GM18867 (cell line): Measurements from ENCODE around the gene FNBP1.

Source experiments
- ATAC-seq: cut with Tn5 transposase; IDR thresholded peaks from one replicate; pipeline ENCODE4 v1.9.1; 2021; ENCODE audit warnings: mild to moderate bottlenecking, moderate library complexity; ENCODE audit not compliant: unreplicated experiment

The FNBP1 gene

DNA sequence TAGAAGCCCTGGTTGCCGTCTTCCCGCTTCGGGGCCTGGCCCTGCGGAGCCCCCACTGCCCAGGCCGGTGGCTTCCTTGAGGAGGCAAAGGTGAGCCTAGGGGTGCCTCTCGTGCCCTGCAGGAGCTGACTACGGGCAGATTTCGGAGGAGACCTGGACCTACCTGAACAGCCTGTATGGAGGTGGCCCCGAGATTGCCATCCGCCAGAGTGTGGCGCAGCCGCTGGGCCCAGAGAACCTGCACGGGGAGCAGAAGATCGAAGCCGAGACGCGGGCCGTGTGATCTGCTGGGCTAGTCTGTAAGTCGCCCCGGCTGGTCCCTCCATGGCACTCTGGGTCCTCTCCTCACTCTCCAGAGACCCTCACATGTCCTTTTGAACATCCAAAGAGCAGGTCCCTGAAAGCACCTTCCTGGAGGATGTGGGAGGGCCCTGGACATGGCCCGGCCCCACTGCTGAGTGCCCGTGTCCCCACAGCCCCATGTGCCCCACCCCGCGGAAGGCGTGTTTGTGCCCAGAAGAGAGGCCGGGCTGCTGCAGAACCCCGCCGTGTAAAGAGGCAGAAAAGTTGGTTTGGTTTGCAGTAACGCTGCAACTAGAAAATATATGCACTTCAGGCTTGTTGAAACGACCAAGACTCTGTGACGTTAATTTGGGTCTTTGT, 162.9 kb downstream of the FNBP1 start:
- no peak for ATAC-seq

DNA sequence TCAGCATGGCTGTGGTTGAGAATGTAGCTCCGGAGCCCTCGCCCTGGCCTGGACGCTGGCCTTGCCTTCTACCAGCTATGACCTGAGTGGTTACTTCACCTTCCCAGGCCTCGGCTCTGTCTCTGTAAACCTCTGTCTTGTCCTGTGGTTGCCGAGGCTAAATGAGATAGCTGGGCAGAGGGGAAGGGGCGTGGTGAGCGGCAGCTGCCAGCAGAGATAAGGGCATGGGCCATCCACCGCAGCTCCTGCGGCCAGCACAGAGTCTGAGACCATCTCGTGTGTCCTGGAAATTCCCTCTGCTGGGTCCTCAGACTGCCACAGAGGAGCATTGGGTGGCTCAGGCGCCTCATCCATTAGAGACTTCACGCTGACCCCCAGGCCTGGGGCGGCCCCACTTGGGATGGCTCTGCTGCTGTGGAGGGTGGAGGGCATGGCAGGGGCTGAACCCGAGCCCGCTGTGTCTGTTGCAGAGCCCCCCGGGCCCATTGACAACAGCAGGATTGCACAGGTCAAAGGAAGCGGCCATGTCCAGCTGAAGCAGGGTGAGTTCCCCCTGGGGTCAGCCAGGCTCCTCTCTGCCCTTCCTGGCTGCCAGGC, 163.8 kb downstream of the FNBP1 start:
- no peak for ATAC-seq

GRCh38 chr9:129878291-129878690, 164.7 kb downstream of the FNBP1 start:
- ATAC-seq = no peak

DNA sequence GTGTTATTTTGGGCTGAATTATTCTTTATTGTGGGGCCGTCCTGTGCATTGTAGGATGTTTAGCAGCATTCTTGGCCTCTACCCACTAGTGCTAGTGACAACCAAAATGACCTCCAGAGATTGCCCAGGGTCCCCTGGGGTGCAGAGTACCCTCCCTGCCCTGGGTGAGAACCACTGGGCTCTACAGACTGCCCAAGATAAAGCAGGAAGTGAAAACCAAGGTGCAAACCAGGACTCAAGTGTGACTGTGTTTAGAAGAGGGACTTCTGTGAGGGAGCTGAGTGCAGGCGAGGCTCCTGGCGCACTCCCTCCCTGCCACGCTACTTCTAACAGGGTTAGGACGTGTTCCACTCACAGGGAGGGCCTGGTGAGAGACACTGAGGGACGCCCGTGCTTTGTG, 166.2 kb downstream of the FNBP1 start:
- ATAC-seq = no peak

DNA sequence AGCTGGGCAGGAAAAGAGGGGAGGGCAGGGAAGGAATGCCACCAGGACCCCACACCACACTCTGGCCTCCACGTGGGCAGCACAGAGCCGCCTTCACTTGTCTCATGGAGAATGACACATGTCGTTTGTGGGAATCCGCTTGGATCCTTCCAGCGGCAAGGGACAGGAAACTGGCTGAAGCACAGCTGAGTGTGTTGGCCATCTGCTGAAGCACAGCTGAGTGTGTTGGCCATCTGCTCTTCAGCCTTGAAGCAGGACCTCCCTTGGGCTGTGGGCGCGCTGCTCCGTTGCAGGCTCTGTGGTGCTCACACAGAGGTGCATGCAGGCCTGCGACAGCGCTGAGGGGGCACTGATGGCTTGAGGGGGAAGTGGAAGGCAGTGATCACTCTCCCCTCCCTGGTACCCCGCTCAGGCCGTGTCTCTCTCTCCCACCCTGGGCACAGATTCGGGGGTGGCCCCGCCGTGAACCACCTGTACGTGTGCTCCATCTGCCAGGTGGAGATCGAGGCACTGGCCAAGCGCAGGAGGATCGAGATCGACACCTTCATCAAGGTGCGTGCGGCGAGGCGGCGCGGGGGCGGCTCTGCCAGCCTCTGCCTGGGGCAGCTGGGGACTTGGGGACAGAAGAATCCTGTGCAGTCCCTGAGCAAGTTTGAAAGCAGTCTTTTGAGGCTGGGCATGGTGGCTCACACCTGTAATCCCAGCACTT, 167.1 kb downstream of the FNBP1 start:
- ATAC-seq = no peak

GRCh38 chr9:129875181-129875611, 167.8 kb downstream of the FNBP1 start:
- no peak for ATAC-seq

- no peak for ATAC-seq
These were observed 168.5 kb downstream of the FNBP1 start for GRCh38 chr9:129874261-129875101.

- ATAC-seq = no peak
These were observed 169.3 kb downstream of the FNBP1 start for GRCh38 chr9:129873563-129874190.

- no peak for ATAC-seq
These were observed 171.9 kb downstream of the FNBP1 start for GRCh38 chr9:129871046-129871445.

DNA sequence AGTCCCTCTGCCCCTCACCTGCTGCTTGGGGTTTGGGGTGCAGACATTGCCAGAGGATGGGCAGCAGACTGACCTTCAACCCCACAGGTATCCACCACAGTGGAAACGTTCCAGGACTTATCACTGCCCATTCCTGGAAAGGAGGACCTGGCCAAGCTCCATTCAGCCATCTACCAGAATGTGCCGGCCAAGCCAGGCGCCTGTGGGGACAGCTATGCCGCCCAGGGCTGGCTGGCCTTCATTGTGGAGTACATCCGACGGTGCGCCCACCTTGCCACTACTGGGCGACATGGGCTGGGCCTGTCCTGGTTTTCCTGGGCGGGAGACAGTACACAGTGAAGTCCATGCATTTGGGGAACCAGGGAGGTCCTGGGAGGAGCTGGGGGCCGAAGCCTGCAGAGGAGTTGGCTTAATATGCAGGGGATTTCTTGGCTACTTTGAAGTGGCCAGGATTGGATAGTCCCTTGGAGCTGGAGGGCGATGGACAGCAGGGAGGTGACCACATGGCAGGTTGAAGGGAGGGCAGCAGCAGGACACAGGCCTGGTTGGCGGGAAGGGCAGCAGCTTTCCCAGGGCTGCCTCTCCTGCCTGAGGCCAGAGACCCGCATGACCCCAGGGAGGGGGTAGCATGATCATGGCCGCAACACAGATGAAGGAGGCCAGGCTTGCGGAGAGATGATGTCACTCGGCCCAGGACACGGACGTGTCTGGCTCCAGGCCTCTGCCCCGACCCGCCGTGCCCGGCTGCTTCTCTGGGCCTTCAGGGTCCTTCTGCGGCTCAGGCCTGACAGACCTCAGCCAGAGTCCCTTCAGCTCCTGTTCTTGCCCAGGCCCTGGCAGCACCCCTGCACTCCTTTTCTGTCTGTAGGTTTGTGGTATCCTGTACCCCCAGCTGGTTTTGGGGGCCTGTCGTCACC, 173.1 kb downstream of the FNBP1 start:
- no peak for ATAC-seq

GRCh38 chr9:129868872-129869486, 174.0 kb downstream of the FNBP1 start:
- no peak for ATAC-seq

- no peak for ATAC-seq
These were observed 174.7 kb downstream of the FNBP1 start for GRCh38 chr9:129868023-129868871.

DNA sequence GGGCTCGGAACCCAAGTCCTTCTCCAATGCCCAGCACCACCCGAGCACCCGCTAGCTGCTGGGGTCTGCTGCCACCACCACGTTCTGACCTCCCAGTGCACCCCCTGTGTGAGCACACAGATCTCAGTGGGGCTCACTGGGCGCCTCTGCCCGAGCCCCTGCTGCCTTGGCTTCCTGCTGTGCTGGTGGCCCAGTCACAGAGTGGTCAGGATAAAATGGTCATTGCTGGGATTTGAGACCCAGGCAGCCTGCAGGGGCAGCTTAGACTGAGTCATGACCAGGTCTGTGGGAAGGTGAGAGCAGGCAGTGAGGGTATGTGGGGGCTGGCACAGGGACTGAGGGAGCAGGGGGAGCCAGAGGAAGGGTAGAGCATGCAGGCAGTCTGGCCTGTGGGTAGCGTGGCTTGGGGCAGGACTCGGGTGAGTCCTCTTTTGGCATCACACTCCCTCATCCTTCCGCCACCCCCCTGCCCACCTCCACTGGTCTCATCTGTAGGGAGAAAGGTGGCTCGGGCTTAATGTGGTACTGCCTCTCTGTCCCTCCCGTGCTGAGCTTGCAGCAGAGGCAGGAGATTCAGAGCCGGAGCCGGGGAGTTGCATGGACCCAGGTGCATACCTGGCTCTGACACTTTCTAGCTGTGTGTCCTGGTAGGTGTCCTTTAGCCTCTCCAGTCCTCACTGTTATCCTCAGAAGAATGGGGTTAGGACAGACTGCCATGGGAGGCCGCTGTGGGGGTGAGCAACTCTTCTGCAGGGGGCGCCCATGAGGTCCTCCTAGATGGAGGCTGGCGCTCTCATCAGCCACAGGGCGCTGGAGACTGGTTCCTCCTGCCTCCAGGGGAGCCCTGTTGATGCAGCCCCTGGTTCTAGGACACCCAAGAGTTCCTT, 175.6 kb downstream of the FNBP1 start:
- ATAC-seq = no peak

GRCh38 chr9:129866394-129867135, 176.4 kb downstream of the FNBP1 start:
- ATAC-seq = no peak

DNA sequence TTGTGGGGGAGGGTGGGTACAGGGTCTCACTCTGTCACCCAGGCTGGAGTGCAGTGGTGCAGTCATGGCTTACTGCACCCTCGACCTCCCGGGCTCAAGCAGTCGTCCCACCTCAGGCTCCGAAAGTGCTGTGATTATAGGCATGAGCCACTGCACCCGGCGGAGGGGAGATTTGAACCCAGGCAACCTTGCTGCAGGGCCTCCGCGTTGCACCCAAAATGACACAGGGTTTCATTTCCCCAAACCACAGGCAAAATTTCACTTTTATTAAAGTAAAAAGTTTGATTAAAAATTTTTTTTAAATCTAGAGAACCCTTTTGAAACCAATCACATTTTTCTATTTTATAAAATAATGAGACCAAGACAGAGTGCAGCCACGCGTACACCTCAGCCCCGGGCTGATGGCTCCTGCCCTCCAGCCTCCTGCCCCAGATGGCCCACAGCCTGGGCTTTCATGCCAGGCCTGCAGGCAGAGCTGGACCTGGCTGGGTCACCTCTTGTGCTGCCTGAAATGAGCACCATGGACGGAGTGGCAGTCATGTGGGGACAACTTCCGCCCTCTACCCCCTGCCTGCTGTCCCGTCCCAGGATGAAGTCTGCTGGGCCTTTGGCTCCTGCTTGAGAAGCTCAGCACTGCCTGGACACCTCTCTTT, 177.2 kb downstream of the FNBP1 start:
- no peak for ATAC-seq

DNA sequence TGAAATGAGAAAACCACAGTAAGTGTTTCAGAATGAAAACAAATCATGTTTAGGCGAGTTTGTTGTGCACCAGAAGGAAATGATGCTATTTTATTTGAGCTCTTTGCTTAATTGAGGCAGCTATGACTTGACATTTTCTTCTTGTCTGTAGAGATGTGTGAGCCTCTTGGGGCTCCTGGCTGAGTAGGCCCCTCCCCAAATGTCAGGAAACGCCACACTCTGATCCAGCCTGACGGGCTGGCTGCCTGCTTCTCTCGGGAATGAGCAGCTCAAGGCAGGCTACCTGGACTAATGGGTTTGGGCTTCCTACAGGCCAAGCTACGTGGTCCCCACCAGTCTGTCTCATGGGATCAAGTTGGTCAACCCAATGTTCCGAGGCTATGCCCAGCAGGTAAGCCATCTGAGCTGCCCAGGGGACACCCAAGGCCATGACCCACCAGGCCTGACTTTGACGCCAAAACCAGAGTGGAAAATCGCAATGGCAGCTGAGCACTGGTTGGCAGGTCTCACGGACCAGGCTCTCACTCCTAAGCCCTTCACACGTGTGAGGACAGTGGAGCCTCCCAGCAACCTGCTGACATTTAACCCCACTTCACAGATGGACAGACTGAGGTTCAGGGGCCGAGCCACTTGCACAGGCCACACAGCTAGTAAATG, 177.9 kb downstream of the FNBP1 start:
- no peak for ATAC-seq
